ENCODE data around the gene MYO1A. TPM values are rescaled to one million over a fixed set of nuclear protein-coding genes. Genes with fewer than 3 reads are reported as not detected.

Gene MYO1A
- polyA plus RNA-seq, 2 of the 4 experiments (the other 2 are of a cell fraction) = 0.67 to 1.9 TPM

GRCh38 chr12:56996793-56997545 is 53.0 kb downstream of the MYO1A start:
- ChIA-PET CTCF (interaction anchor here (0.6 to 10.1 kb wide), 8 partner anchors 9 to 239 kb away, joined by 3 to 119 read pairs (median 6); partner anchors contain the start of gene HSD17B6), POLR2A (no interaction called here)
- DNase-seq (ENCODE audit: low read depth in 1 of 2, low spot score in 1 of 2) (no peak), ATAC-seq (no peak), FAIRE-seq (no peak)
- no peaks in the 10 kb centered on the region for H3K9me3 ChIP-seq
- no peak overlapping the region for H3K4me3 ChIP-seq
- TF ChIP-seq FOSL2 (IDR thresholded peaks at IDR 0.05) (no peak), FOSL2 (CRISPR knock-in tag; IDR thresholded peaks at IDR 0.05) (no peak), HEYL (CRISPR knock-in tag; IDR thresholded peaks at IDR 0.05) (no peak), NR3C1 (IDR thresholded peaks at IDR 0.05) (no peak)
- peaks cover 8% of the 10 kb centered on the region for H3K4me1 ChIP-seq
- H3K27ac ChIP-seq = no peak overlapping the region
- no peak overlapping the region for H3K4me2 ChIP-seq
- 87% methylated on average over 12 of the region's 12 CpGs for WGBS (ENCODE audit: missing lambda C conversion rate)

- FAIRE-seq (no peak), DNase-seq (ENCODE audit: low read depth in 1 of 2, low spot score in 1 of 2) (no peak), ATAC-seq (no peak; a peak in 1 of 6 replicates)
- TF ChIP-seq RCOR1 (IDR thresholded peaks at IDR 0.05; ENCODE audit: low read depth, low read length) (no peak), EP300 (IDR thresholded peaks at IDR 0.05) (no peak), ZNF302 (CRISPR knock-in tag; IDR thresholded peaks at IDR 0.05) (no peak), SMC3 (IDR thresholded peaks at IDR 0.05) (no peak), SREBF2 (IDR thresholded peaks at IDR 0.05) (no peak), MAZ (IDR thresholded peaks at IDR 0.05; ENCODE audit: borderline replicate concordance, low read depth, low read length) (no peak), ELK1 (IDR thresholded peaks at IDR 0.05; ENCODE audit: low read depth, low read length) (no peak), EHF (CRISPR knock-in tag; IDR thresholded peaks at IDR 0.05) (no peak), HOXB5 (CRISPR knock-in tag; IDR thresholded peaks at IDR 0.05) (no peak), MAX (IDR thresholded peaks at IDR 0.05) (no peak), PHF8 (IDR thresholded peaks at IDR 0.05; ENCODE audit: borderline replicate concordance, low read depth) (no peak), NPAS2 (CRISPR knock-in tag; IDR thresholded peaks at IDR 0.05; ENCODE audit: borderline replicate concordance) (no peak), POLR2AphosphoS2 (conservative IDR thresholded peaks at IDR 0.05; ENCODE audit: low read length) (no peak), FOXS1 (CRISPR knock-in tag; IDR thresholded peaks at IDR 0.05) (no peak)
- POLR2A ChIA-PET = no interaction called here
- CTCF ChIA-PET = interaction anchor here (1.0 to 10.1 kb wide), 7 partner anchors 8 to 238 kb away, joined by 3 to 119 read pairs (median 8); partner anchors contain the start of gene HSD17B6
- Histone ChIP-seq H3K9me3 (no peaks in the 10 kb centered on the region), H3K4me1 (no peaks in the 10 kb centered on the region), H3K4me3 (no peak overlapping the region), H3K4me2 (no peak overlapping the region), H3K27ac (no peak overlapping the region)
- WGBS (ENCODE audit: missing lambda C conversion rate) = 97% methylated on average over 11 of the region's 11 CpGs
These were observed 53.9 kb downstream of the MYO1A start for GRCh38 chr12:56995930-56996496.

GRCh38 chr12:56995201-56995929 is 54.6 kb downstream of the MYO1A start:
- TF ChIP-seq ESRRA (IDR thresholded peaks at IDR 0.05; ENCODE audit: borderline replicate concordance, low read length) = no peak
- no peak for TF ChIP-seq MAFK (IDR thresholded peaks at IDR 0.05; ENCODE audit: partially characterized antibody)
- TF ChIP-seq PHF8 (IDR thresholded peaks at IDR 0.05; ENCODE audit: borderline replicate concordance, low read depth) = no peak
- TF ChIP-seq CBX2 (IDR thresholded peaks at IDR 0.05; ENCODE audit: borderline replicate concordance, low read depth) = no peak
- TF ChIP-seq MYC (IDR thresholded peaks at IDR 0.05; ENCODE audit: borderline replicate concordance, low read length) = no peak
- no peak for TF ChIP-seq KDM1A (IDR thresholded peaks at IDR 0.05; ENCODE audit: low read depth)
- no peak for TF ChIP-seq NR3C1 (IDR thresholded peaks at IDR 0.05)
- TF ChIP-seq CEBPB (IDR thresholded peaks at IDR 0.05) = no peak
- TF ChIP-seq ZSCAN20 (CRISPR knock-in tag; IDR thresholded peaks at IDR 0.05) = no peak
- no peak for TF ChIP-seq JUNB (IDR thresholded peaks at IDR 0.05)
- no peak for TF ChIP-seq RNF2 (IDR thresholded peaks at IDR 0.05; ENCODE audit: borderline replicate concordance, low read depth)
- no peak for TF ChIP-seq FOXS1 (CRISPR knock-in tag; IDR thresholded peaks at IDR 0.05)
- no peaks in the 10 kb centered on the region for H3K4me1 ChIP-seq
- H3K9me3 ChIP-seq = no peaks in the 10 kb centered on the region
- ATAC-seq (no peak), FAIRE-seq (no peak), DNase-seq (ENCODE audit: low read depth in 1 of 2, low spot score in 1 of 2) (no peak)
- H3K27ac ChIP-seq = no peak overlapping the region
- WGBS (ENCODE audit: missing lambda C conversion rate) = 96% methylated on average over 23 of the region's 26 CpGs
- no peak overlapping the region for H3K4me2 ChIP-seq
- H3K4me3 ChIP-seq = no peak overlapping the region
- ChIA-PET CTCF (interaction anchor here (0.9 to 10.1 kb wide), 11 partner anchors 8 to 237 kb away, joined by 3 to 119 read pairs (median 7); partner anchors contain the start of genes HSD17B6 and ZBTB39), POLR2A (no interaction called here)
